ENCODE results near the gene MANBA. TPM values are rescaled to one million over a fixed set of nuclear protein-coding genes. Genes with fewer than 3 reads are reported as not detected.

MANBA gene
- total RNA-seq, 1 experiment from 2014 or later, result 4.0 TPM

- CTCF ChIA-PET, result no interaction called here
- DNase-seq (ENCODE audit: low spot score), result no peak
- TF ChIP-seq CTCF (conservative IDR thresholded peaks at IDR 0.05; ENCODE audit: low read depth, low read length) (no peak), EZH2 (IDR thresholded peaks at IDR 0.05; ENCODE audit: borderline replicate concordance, low read depth, low read length, poor library complexity, severe bottlenecking) (no peak)
- POLR2A ChIA-PET (ENCODE audit: low non-redundant PET), result no interaction called here
- no TSS peak for BruUV-seq (replicated peaks)
- Histone ChIP-seq H3K27ac (ENCODE audit: low read depth, low read length, poor library complexity, severe bottlenecking) (no peak overlapping the region), H3K9me3 (ENCODE audit: low read depth, low read length, poor library complexity, severe bottlenecking) (no peaks in the 10 kb centered on the region), H3K4me1 (ENCODE audit: insufficient read depth, low read length, poor library complexity, severe bottlenecking) (peaks cover 3% of the 10 kb centered on the region), H3K27me3 (replicated peaks; ENCODE audit: insufficient read depth, low read depth, low read length, poor library complexity) (no peaks in the 10 kb centered on the region), H3K4me3 (ENCODE audit: low read depth, low read length, poor library complexity, severe bottlenecking) (no peak overlapping the region), H3K36me3 (ENCODE audit: insufficient read depth, low read length, poor library complexity, severe bottlenecking) (peaks cover 62% of the 10 kb centered on the region)
- intact Hi-C loops (cut with micrococcal nuclease; ENCODE audit: unreplicated experiment), result no loop called here
Observed at GRCh38 chr4:102808009-102808408, 47.2 kb upstream of the MANBA start.

DNA sequence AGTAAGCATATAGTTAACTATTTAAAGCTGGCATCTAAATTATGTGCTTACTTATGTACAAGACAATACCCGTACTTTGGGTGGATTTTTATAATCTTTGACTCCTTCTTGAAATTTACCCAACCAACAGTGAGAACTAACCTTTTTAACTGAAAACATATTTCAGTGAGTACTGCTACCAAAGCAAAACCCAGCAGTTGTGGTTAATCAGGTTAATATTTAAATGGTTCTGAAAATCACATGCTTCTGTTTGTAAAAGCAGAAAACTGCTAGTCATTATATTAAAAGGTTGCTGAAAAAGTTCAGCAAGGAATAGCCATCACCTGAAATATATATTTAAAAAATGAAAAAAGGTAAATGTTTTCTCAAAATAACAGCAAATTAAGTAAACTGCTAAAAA lies 46.6 kb upstream of the MANBA start:
- Histone ChIP-seq H3K27ac (ENCODE audit: low read depth, low read length, poor library complexity, severe bottlenecking) (no peak overlapping the region), H3K4me3 (ENCODE audit: low read depth, low read length, poor library complexity, severe bottlenecking) (no peak overlapping the region), H3K27me3 (replicated peaks; ENCODE audit: insufficient read depth, low read depth, low read length, poor library complexity) (no peaks in the 10 kb centered on the region), H3K4me1 (ENCODE audit: insufficient read depth, low read length, poor library complexity, severe bottlenecking) (no peaks in the 10 kb centered on the region), H3K36me3 (ENCODE audit: insufficient read depth, low read length, poor library complexity, severe bottlenecking) (peaks cover 68% of the 10 kb centered on the region), H3K9me3 (ENCODE audit: low read depth, low read length, poor library complexity, severe bottlenecking) (no peaks in the 10 kb centered on the region)
- TF ChIP-seq EZH2 (IDR thresholded peaks at IDR 0.05; ENCODE audit: borderline replicate concordance, low read depth, low read length, poor library complexity, severe bottlenecking) (no peak), CTCF (conservative IDR thresholded peaks at IDR 0.05; ENCODE audit: low read depth, low read length) (no peak)
- ChIA-PET CTCF (no interaction called here), POLR2A (ENCODE audit: low non-redundant PET) (no interaction called here)
- intact Hi-C loops (cut with micrococcal nuclease; ENCODE audit: unreplicated experiment), result no loop called here
- DNase-seq (ENCODE audit: low spot score), result no peak
- BruUV-seq (replicated peaks), result no TSS peak

- peaks cover 92% of the 10 kb centered on the region for H3K36me3 ChIP-seq (ENCODE audit: insufficient read depth, low read length, poor library complexity, severe bottlenecking)
- ChIA-PET POLR2A (ENCODE audit: low non-redundant PET) (no interaction called here), CTCF (no interaction called here)
- no peak for DNase-seq (ENCODE audit: low spot score)
- intact Hi-C loops (cut with micrococcal nuclease; ENCODE audit: unreplicated experiment), result no loop called here
- no peak overlapping the region for H3K27ac ChIP-seq (ENCODE audit: low read depth, low read length, poor library complexity, severe bottlenecking)
- no TSS peak for BruUV-seq (replicated peaks)
- no peaks in the 10 kb centered on the region for H3K27me3 ChIP-seq (replicated peaks; ENCODE audit: insufficient read depth, low read depth, low read length, poor library complexity)
- TF ChIP-seq EZH2 (IDR thresholded peaks at IDR 0.05; ENCODE audit: borderline replicate concordance, low read depth, low read length, poor library complexity, severe bottlenecking), result no peak
- no peak for TF ChIP-seq CTCF (conservative IDR thresholded peaks at IDR 0.05; ENCODE audit: low read depth, low read length)
- no peaks in the 10 kb centered on the region for H3K9me3 ChIP-seq (ENCODE audit: low read depth, low read length, poor library complexity, severe bottlenecking)
- no peak overlapping the region for H3K4me3 ChIP-seq (ENCODE audit: low read depth, low read length, poor library complexity, severe bottlenecking)
- no peaks in the 10 kb centered on the region for H3K4me1 ChIP-seq (ENCODE audit: insufficient read depth, low read length, poor library complexity, severe bottlenecking)
Observed at GRCh38 chr4:102799816-102800215, 39.0 kb upstream of the MANBA start.
